Measurements from ENCODE around the gene KRT25. TPM values are rescaled to one million over a fixed set of nuclear protein-coding genes. Genes with fewer than 3 reads are reported as not detected.

The KRT25 gene
- total and polyA plus RNA-seq, 2 donors (not counting 3 experiments of a cell fraction or from before 2014, with no cell fraction given) = not detected

DNA sequence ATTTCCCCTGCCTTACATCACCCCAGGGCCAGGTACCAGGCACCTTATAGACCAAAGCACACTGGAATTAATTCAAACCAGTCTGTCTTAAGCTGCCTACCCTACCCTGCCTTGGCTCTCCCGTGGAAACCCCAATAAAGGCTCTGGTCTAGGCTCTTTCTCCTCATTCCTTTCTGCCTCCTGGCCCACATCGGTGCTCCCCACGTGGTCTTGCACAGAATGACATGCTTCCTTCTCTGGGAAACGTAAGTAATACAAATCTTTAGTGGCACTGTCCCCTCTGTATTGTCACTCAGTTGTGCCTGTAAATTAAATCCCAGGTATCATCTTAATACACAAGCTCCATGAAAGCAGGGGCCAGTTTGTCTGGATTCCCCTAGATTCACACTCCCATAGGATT lies 16.6 kb downstream of the KRT25 start:
- Histone ChIP-seq H3K79me2 (ENCODE audit: control insufficient read depth, insufficient read depth, low read length) (no peaks in the 10 kb centered on the region), H3K9me3 (replicated peaks; ENCODE audit: control insufficient read depth, insufficient read depth, low read length) (no peaks in the 10 kb centered on the region), H3K27ac (ENCODE audit: insufficient read depth, low read depth, low read length) (no peak overlapping the region), H3K27me3 (ENCODE audit: control insufficient read depth in 2 of 2, insufficient read depth in 2 of 2, low read length in 2 of 2) (peaks cover 0 to 4% of the 10 kb centered on the region in 2 experiments), H3K4me2 (ENCODE audit: insufficient read depth, low read length) (no peak overlapping the region), H3K4me3 (replicated peaks in 1 of 3; ENCODE audit: insufficient read depth in 1 of 3, low read depth in 1 of 3, low read length in 3 of 3) (no peak overlapping the region), H3K36me3 (ENCODE audit: control insufficient read depth in 2 of 2, extremely low read depth in 1 of 2, insufficient read depth in 2 of 2, low read length in 2 of 2) (no peaks in the 10 kb centered on the region), H2AFZ (ENCODE audit: low read depth, low read length) (no peak overlapping the region), H4K20me1 (replicated peaks; ENCODE audit: control insufficient read depth, extremely low read depth, insufficient read depth, low read length) (no peaks in the 10 kb centered on the region), H3K4me1 (ENCODE audit: control insufficient read depth, extremely low read depth, insufficient read depth, low read length) (no peaks in the 10 kb centered on the region), H3K9me1 (replicated peaks; ENCODE audit: control insufficient read depth, extremely low read depth, insufficient read depth, low read length) (no peaks in the 10 kb centered on the region), H3K9ac (replicated peaks; ENCODE audit: extremely low read depth, insufficient read depth, low read length) (no peak overlapping the region)
- FAIRE-seq = no peak
- no peak for DNase-seq (ENCODE audit: low read depth, low spot score)
- POLR2A ChIA-PET = no interaction called here
- dilution Hi-C loops (cut with MboI; ENCODE audit: extremely low pct_ligation_motif_present, low sequenced_read_pairs) (no loop called here), intact Hi-C loops (cut with micrococcal nuclease) (no loop called here)
- BruUV-seq (replicated peaks) = no TSS peak
- CTCF ChIA-PET = interaction anchor here (1.6 kb wide), 1 partner anchor 8 kb away, joined by 4 read pairs; no protein-coding TSS in a partner anchor
- no peak for TF ChIP-seq FOS (IDR thresholded peaks at IDR 0.05; ENCODE audit: borderline replicate concordance, insufficient read depth, low read length)
- no peak for TF ChIP-seq GATA2 (IDR thresholded peaks at IDR 0.05; ENCODE audit: insufficient read depth, insufficient read length, low read depth, low read length)
- TF ChIP-seq, protein P1, sequence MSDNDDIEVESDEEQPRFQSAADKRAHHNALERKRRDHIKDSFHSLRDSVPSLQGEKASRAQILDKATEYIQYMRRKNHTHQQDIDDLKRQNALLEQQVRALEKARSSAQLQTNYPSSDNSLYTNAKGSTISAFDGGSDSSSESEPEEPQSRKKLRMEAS (IDR thresholded peaks at IDR 0.05; ENCODE audit: insufficient read depth, insufficient read length) = no peak
- TF ChIP-seq, protein P2, sequence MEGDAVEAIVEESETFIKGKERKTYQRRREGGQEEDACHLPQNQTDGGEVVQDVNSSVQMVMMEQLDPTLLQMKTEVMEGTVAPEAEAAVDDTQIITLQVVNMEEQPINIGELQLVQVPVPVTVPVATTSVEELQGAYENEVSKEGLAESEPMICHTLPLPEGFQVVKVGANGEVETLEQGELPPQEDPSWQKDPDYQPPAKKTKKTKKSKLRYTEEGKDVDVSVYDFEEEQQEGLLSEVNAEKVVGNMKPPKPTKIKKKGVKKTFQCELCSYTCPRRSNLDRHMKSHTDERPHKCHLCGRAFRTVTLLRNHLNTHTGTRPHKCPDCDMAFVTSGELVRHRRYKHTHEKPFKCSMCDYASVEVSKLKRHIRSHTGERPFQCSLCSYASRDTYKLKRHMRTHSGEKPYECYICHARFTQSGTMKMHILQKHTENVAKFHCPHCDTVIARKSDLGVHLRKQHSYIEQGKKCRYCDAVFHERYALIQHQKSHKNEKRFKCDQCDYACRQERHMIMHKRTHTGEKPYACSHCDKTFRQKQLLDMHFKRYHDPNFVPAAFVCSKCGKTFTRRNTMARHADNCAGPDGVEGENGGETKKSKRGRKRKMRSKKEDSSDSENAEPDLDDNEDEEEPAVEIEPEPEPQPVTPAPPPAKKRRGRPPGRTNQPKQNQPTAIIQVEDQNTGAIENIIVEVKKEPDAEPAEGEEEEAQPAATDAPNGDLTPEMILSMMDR (IDR thresholded peaks at IDR 0.05; ENCODE audit: extremely low read depth in 1 of 2, insufficient read depth in 1 of 2, low read depth in 1 of 2, low read length in 2 of 2) = no peak
- TF ChIP-seq POLR2A (IDR thresholded peaks at IDR 0.05; ENCODE audit: low read depth, low read length) = no peak
- TF ChIP-seq POLR2AphosphoS5 (IDR thresholded peaks at IDR 0.05; ENCODE audit: insufficient read depth, low read depth, low read length) = no peak
- no peak for TF ChIP-seq MYC (IDR thresholded peaks at IDR 0.05; ENCODE audit: low read depth, low read length)
- no peak for TF ChIP-seq JUN (IDR thresholded peaks at IDR 0.05; ENCODE audit: borderline replicate concordance, insufficient read depth, insufficient read length, low read depth)
- no peak for TF ChIP-seq EZH2 (IDR thresholded peaks at IDR 0.05; ENCODE audit: borderline replicate concordance, low read depth, low read length, severe bottlenecking)

Measured in endothelial cell of umbilical vein (primary cell).